Endothelial cell of umbilical vein (primary cell): ENCODE measurements around the gene CLNK. TPM values are rescaled to one million over a fixed set of nuclear protein-coding genes. Genes with fewer than 3 reads are reported as not detected.

ENCODE experiments used
- BruUV-seq: library from RNA; stranded (reverse); fragments of 400-500 nt; replicated peaks from 2 replicates; lab custom pipeline; 2021; lab: Mats Ljungman, UMichigan
- CTCF ChIA-PET: fragments of 300-600, 350-600 bp; sonication (Branson Sonifier 250); formaldehyde crosslinking; loops from one replicate; lab custom pipeline; 2021; ENCODE audit warnings: antibody characterized with exemption, inconsistent platforms; lab: Charles Lee
- POLR2A ChIA-PET: fragments of 300-600, 350-600 bp; sonication (Branson Sonifier 250); formaldehyde crosslinking; loops from one replicate; lab custom pipeline; 2021; ENCODE audit warnings: antibody characterized with exemption, inconsistent platforms; lab: Charles Lee
- DNase-seq: peaks from one replicate; pipeline ENCODE4 v3.0.0-alpha.2; 2011; ENCODE audit warnings: low read depth, low spot score
- FAIRE-seq: peaks from 2 replicates; lab custom pipeline; 2011; peaks lifted over from hg19 to GRCh38; lab: Jason Lieb, UNC
- H2AFZ ChIP-seq: 2 replicates; pipeline ENCODE4 v1.6.0; 2012; ENCODE audit warnings: low read depth, low read length, control low read depth, inconsistent platforms
- H3K27ac ChIP-seq: 2 replicates; pipeline ENCODE4 v1.5.1; 2011; ENCODE audit warnings: low read depth, mild to moderate bottlenecking, control low read depth, low read length, moderate library complexity; ENCODE audit not compliant: insufficient read depth
- H3K27me3 ChIP-seq, 2 experiments: 2 replicates each; pipeline versions ENCODE4 v1.6.0 to v1.6.1; 2011; ENCODE audit warnings: low read length in 2 of 2, mixed read lengths in 1 of 2; ENCODE audit not compliant: control insufficient read depth in 2 of 2, insufficient read depth in 2 of 2
- H3K36me3 ChIP-seq, 2 experiments: 2 replicates in 1 of 2; 3 replicates in 1 of 2; pipeline ENCODE4 v1.5.1; 2011; ENCODE audit warnings: low read length in 2 of 2, mild to moderate bottlenecking in 1 of 2, moderate library complexity in 1 of 2; ENCODE audit not compliant: control insufficient read depth in 2 of 2, insufficient read depth in 2 of 2; ENCODE audit errors: extremely low read depth in 1 of 2
- H3K4me1 ChIP-seq: 3 replicates; pipeline ENCODE4 v1.5.1; 2011; ENCODE audit warnings: mild to moderate bottlenecking, low read length; ENCODE audit not compliant: control insufficient read depth, insufficient read depth; ENCODE audit errors: extremely low read depth
- H3K4me2 ChIP-seq: 2 replicates; pipeline ENCODE4 v1.6.1; 2011; ENCODE audit warnings: low read length, control low read depth, mixed read lengths; ENCODE audit not compliant: insufficient read depth
- H3K4me3 ChIP-seq, 3 experiments: fragments of 200-600 bp in 1 of 3; sonication (generic), shearing (Covaris generic) in 1 of 3; replicated peaks in 1 of 3; 2 replicates each; pipeline ENCODE4 v1.5.1; 2011 to 2016; ENCODE audit warnings: control low read depth in 3 of 3, low read length in 3 of 3, mild to moderate bottlenecking in 2 of 3, inconsistent platforms in 1 of 3, low read depth in 1 of 3, moderate library complexity in 1 of 3; ENCODE audit not compliant: insufficient read depth in 1 of 3
- H3K79me2 ChIP-seq: 2 replicates; pipeline ENCODE4 v1.6.0; 2012; ENCODE audit warnings: low read length, inconsistent platforms; ENCODE audit not compliant: control insufficient read depth, insufficient read depth
- H3K9ac ChIP-seq: replicated peaks from 2 replicates; pipeline ENCODE3; 2011; ENCODE audit warnings: low read length, control low read depth; ENCODE audit not compliant: insufficient read depth; ENCODE audit errors: extremely low read depth
- H3K9me1 ChIP-seq: replicated peaks from 3 replicates; pipeline ENCODE4 v1.6.0; 2011; ENCODE audit warnings: mild to moderate bottlenecking, low read length; ENCODE audit not compliant: control insufficient read depth, insufficient read depth; ENCODE audit errors: extremely low read depth
- H3K9me3 ChIP-seq: replicated peaks from 2 replicates; pipeline ENCODE4 v1.5.1; 2012; ENCODE audit warnings: low read length, inconsistent platforms; ENCODE audit not compliant: control insufficient read depth, insufficient read depth
- H4K20me1 ChIP-seq: replicated peaks from 2 replicates; pipeline ENCODE3; 2011; ENCODE audit warnings: mild to moderate bottlenecking, low read length; ENCODE audit not compliant: control insufficient read depth, insufficient read depth; ENCODE audit errors: extremely low read depth
- EZH2 ChIP-seq: IDR thresholded peaks from 2 replicates; pipeline ENCODE4 v1.6.1; 2012; ENCODE audit warnings: borderline replicate concordance, low read depth, mild to moderate bottlenecking, moderate library complexity, low read length, inconsistent platforms; ENCODE audit not compliant: severe bottlenecking
- FOS ChIP-seq: IDR thresholded peaks from 2 replicates; pipeline ENCODE4 v1.6.1; 2011; ENCODE audit warnings: mild to moderate bottlenecking, low read length, moderate library complexity, borderline replicate concordance; ENCODE audit not compliant: insufficient read depth
- GATA2 ChIP-seq: IDR thresholded peaks from 2 replicates; pipeline ENCODE4 v1.7.0; 2011; ENCODE audit warnings: low read depth, mild to moderate bottlenecking, moderate library complexity, mixed read lengths, low read length; ENCODE audit not compliant: insufficient read length, insufficient read depth
- JUN ChIP-seq: IDR thresholded peaks from 2 replicates; pipeline ENCODE4 v1.6.1; 2011; ENCODE audit warnings: borderline replicate concordance, low read depth; ENCODE audit not compliant: insufficient read length, insufficient read depth
- MYC ChIP-seq: IDR thresholded peaks from one replicate; pipeline ENCODE4 v1.6.1; 2011; ENCODE audit warnings: mild to moderate bottlenecking, low read depth, low read length
- POLR2A ChIP-seq: IDR thresholded peaks from 2 replicates; pipeline ENCODE4 v1.6.1; 2012; ENCODE audit warnings: low read depth, mild to moderate bottlenecking, control low read depth, low read length
- POLR2AphosphoS5 ChIP-seq: IDR thresholded peaks from 2 replicates; pipeline ENCODE4 v1.6.1; 2012; ENCODE audit warnings: low read depth, mild to moderate bottlenecking, control low read depth, low read length, moderate library complexity; ENCODE audit not compliant: insufficient read depth
- dilution Hi-C: fragments of 300-500 bp; cut with MboI; formaldehyde crosslinking; loops from one replicate; pipeline ENCODE4 v1.15.0; 2019; ENCODE audit warnings: low sequenced_read_pairs; ENCODE audit not compliant: extremely low pct_ligation_motif_present
- intact Hi-C: fragments of 100-400 bp; cut with micrococcal nuclease; formaldehyde crosslinking; loops from one replicate; pipeline ENCODE4 v1.10.0; 2022
- polyA plus RNA-seq, 4 experiments: library from polyadenylated mRNA; depleted of rRNA in 3 of 4; stranded (reverse) in 3 of 4; unstranded in 1 of 4; fragments of >200 nt; gene quantifications; 2 replicates each; pipeline versions ENCODE4 v1.2.1 to v1.2.3, GENCODE V29; 2011 to 2012; ENCODE audit warnings: missing spikeins in 1 of 4
- total RNA-seq: library from RNA; stranded (reverse); gene quantifications from 2 replicates; pipeline ENCODE4 v1.2.3, GENCODE V29; 2021
- TF ChIP-seq, protein P1 (sequence below): IDR thresholded peaks from 2 replicates; pipeline ENCODE4 v1.6.1; 2011; ENCODE audit not compliant: insufficient read depth, insufficient read length
- TF ChIP-seq, protein P2 (sequence below), 2 donors: IDR thresholded peaks; 1 replicate in 1 of 2; 2 replicates in 1 of 2; pipeline ENCODE4 v1.5.1; 2011; ENCODE audit warnings: low read length in 2 of 2, mild to moderate bottlenecking in 2 of 2, moderate library complexity in 2 of 2, control low read depth in 1 of 2, inconsistent platforms in 1 of 2, low read depth in 1 of 2; ENCODE audit not compliant: insufficient read depth in 1 of 2; ENCODE audit errors: extremely low read depth in 1 of 2

The CLNK gene
- total and polyA plus RNA-seq, 2 donors (not counting 3 experiments of a cell fraction or from before 2014, with no cell fraction given), result not detected

DNA sequence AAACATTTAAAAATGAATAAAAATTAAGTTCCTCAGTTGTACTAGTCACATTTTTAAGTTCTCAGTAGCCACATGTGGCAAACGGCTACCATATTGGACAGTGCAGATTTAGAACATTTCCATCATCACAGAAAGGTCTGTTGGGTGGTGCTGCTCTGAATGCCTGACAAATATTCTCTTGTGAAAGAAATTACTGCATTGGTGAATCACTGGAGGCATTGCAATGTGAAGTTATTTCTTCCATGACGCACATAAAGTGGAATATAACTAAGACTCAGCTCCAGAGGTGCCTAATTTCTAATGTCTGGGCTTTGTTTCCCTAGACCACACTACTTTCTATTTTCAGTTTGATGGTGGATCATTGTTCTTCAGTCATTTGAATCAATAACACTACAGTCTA lies 44.9 kb downstream of the CLNK start:
- no peaks in the 10 kb centered on the region for H3K4me1 ChIP-seq
- ChIA-PET CTCF (no interaction called here), POLR2A (no interaction called here)
- no TSS peak for BruUV-seq
- FAIRE-seq (no peak), DNase-seq (no peak)
- no peak overlapping the region for H3K4me3 ChIP-seq
- H3K9me1 ChIP-seq, result no peaks in the 10 kb centered on the region
- H2AFZ ChIP-seq, result no peak overlapping the region
- no peaks in the 10 kb centered on the region for H3K79me2 ChIP-seq
- H3K4me2 ChIP-seq, result no peak overlapping the region
- H4K20me1 ChIP-seq, result no peaks in the 10 kb centered on the region
- no peaks in the 10 kb centered on the region for H3K9me3 ChIP-seq
- no peak for TF ChIP-seq JUN
- TF ChIP-seq GATA2, result no peak
- no peak for TF ChIP-seq POLR2AphosphoS5
- no peak for TF ChIP-seq FOS
- no peak for TF ChIP-seq POLR2A
- TF ChIP-seq, protein P1, sequence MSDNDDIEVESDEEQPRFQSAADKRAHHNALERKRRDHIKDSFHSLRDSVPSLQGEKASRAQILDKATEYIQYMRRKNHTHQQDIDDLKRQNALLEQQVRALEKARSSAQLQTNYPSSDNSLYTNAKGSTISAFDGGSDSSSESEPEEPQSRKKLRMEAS, result no peak
- TF ChIP-seq, protein P2, sequence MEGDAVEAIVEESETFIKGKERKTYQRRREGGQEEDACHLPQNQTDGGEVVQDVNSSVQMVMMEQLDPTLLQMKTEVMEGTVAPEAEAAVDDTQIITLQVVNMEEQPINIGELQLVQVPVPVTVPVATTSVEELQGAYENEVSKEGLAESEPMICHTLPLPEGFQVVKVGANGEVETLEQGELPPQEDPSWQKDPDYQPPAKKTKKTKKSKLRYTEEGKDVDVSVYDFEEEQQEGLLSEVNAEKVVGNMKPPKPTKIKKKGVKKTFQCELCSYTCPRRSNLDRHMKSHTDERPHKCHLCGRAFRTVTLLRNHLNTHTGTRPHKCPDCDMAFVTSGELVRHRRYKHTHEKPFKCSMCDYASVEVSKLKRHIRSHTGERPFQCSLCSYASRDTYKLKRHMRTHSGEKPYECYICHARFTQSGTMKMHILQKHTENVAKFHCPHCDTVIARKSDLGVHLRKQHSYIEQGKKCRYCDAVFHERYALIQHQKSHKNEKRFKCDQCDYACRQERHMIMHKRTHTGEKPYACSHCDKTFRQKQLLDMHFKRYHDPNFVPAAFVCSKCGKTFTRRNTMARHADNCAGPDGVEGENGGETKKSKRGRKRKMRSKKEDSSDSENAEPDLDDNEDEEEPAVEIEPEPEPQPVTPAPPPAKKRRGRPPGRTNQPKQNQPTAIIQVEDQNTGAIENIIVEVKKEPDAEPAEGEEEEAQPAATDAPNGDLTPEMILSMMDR (IDR thresholded peaks at IDR 0.05; ENCODE audit: extremely low read depth in 1 of 2, insufficient read depth in 1 of 2, low read depth in 1 of 2, low read length in 2 of 2), result no peak
- no peak for TF ChIP-seq MYC
- no peak for TF ChIP-seq EZH2
- H3K36me3 ChIP-seq, result no peaks in the 10 kb centered on the region
- dilution Hi-C loops, result no loop called here
- no peak overlapping the region for H3K27ac ChIP-seq
- intact Hi-C loops, result no loop called here
- peaks cover 3 to 4% of the 10 kb centered on the region in 2 experiments for H3K27me3 ChIP-seq
- no peak overlapping the region for H3K9ac ChIP-seq
